ENCODE data around the gene DEDD2. TPM values are rescaled to one million over a fixed set of nuclear protein-coding genes. Genes with fewer than 3 reads are reported as not detected.
A peak's percentile ranks its signal among the peaks of the same experiment; 100 is the strongest.

Gene DEDD2
- total RNA-seq, 4 donors from 2014 or later, result 20.6 to 60.2 (median 51.6) TPM

GRCh38 chr19:42177686-42178019 is 39.8 kb downstream of the DEDD2 start:
- no peaks in the 10 kb centered on the region for H3K36me3 ChIP-seq
- H3K9me3 ChIP-seq, result no peaks in the 10 kb centered on the region
- TF ChIP-seq POLR2A (IDR thresholded peaks at IDR 0.05), result no peak
- TF ChIP-seq CTCF (IDR thresholded peaks at IDR 0.05), result no peak
- no peak for DNase-seq
- no peak overlapping the region for H3K27ac ChIP-seq
- H3K4me3 ChIP-seq, result no peak overlapping the region
- peaks cover 0 to 15% (median 12%) of the 10 kb centered on the region in 4 donors for H3K4me1 ChIP-seq
- H3K27me3 ChIP-seq, result peaks cover 0 to 20% of the 10 kb centered on the region in 2 donors

DNA sequence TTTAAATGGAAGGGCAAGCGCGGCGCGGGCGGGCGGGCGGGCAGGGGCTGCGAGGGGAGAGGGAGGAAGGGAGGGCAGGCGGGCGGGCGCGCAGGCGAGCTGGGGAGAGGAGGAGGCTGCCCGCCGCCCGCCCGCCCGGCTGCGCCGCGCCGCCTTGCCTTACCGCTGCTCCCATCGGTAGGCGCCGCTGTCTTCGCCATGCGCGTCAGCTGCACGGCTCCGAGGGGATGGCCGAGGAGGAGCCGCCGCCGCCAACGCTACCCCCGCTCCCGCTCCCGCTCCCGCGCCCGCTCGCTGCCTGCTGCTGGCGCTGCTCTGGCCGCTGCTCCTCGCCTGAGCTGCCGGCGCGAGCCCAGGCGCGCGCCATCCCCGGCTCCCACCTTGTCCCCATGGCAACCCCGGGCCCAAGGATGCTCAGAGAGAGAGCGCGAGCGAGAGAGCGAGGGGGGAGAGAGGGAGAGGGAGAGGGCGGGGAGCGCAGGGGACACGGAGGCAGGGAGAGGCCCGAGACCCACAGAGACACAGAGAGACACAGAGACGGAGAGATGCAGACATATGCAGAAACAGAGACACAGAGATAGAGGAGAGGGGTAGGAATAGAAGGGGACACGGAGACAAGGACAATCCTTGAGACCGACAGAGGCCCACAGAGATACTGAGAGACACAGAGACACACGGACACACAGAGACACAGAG is 40.3 kb downstream of the DEDD2 start:
- peaks cover 0 to 15% (median 12%) of the 10 kb centered on the region in 4 donors for H3K4me1 ChIP-seq
- peak overlapping the region in 1 of 4 donors; percentile 17 for H3K27ac ChIP-seq
- H3K36me3 ChIP-seq, result no peaks in the 10 kb centered on the region
- H3K4me3 ChIP-seq, result peak overlapping the region; percentile 29 to 57 (median 56)
- H3K9me3 ChIP-seq, result no peaks in the 10 kb centered on the region
- peak in 5 of 6 experiments; percentile 7 to 48 (median 33) for TF ChIP-seq CTCF (IDR thresholded peaks at IDR 0.05)
- no peak for TF ChIP-seq POLR2A (IDR thresholded peaks at IDR 0.05)
- peak; percentile 72 to 85 (median 78) for DNase-seq
- H3K27me3 ChIP-seq, result peaks cover 0 to 20% of the 10 kb centered on the region in 2 donors

GRCh38 chr19:42176649-42176989 is 40.9 kb downstream of the DEDD2 start:
- no peaks in the 10 kb centered on the region for H3K36me3 ChIP-seq
- TF ChIP-seq POLR2A (IDR thresholded peaks at IDR 0.05) (no peak), CTCF (IDR thresholded peaks at IDR 0.05) (no peak)
- peaks cover 0 to 20% of the 10 kb centered on the region in 2 donors for H3K27me3 ChIP-seq
- H3K9me3 ChIP-seq, result no peaks in the 10 kb centered on the region
- DNase-seq, result peak in 1 of 3 donors; percentile 52
- H3K4me3 ChIP-seq, result peak overlapping the region; percentile 29 to 57 (median 56)
- H3K27ac ChIP-seq, result peak overlapping the region in 1 of 4 donors; percentile 17
- H3K4me1 ChIP-seq, result peaks cover 0 to 15% (median 12%) of the 10 kb centered on the region in 4 donors

DNA sequence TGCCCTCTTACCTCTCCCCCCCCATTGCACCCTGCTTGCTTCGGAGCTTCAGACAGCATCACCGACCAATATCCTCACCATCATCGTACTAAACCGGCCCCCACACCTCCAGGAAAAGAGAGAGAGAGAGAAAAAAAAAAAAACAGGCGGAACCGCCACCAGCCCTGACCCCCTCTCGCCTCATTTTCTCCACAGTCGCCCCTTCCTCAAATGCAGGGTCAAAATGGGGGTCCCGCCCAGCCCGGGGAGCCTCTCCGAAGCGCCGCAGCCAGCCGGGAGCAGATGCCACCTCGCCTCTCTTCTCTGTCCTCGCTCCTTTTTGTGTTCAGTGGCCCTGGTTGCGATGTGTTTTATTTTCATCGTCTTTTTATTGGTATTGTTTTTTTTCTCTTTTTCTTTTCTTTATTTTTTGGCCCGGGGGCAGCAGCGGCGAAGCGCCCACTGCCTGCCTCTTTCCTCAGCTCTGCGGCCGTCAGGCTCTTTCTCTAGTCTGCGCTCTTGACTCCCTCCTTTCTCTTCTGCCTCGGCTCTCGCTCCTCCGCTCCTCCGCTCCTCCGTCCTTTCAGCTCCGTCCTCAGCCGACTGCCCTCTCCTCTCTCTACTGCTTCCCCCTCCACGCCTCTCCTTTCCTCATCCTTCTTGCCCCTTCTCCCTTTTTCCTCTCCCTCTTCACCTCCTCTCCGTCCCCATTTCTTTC is 41.4 kb downstream of the DEDD2 start:
- DNase-seq, result peak in 1 of 3 donors; percentile 53
- H3K36me3 ChIP-seq, result no peaks in the 10 kb centered on the region
- peaks cover 0 to 15% (median 12%) of the 10 kb centered on the region in 4 donors for H3K4me1 ChIP-seq
- peak overlapping the region in 1 of 4 donors; percentile 17 for H3K27ac ChIP-seq
- H3K27me3 ChIP-seq, result peaks cover 0 to 20% of the 10 kb centered on the region in 2 donors
- H3K9me3 ChIP-seq, result no peaks in the 10 kb centered on the region
- H3K4me3 ChIP-seq, result peak overlapping the region; percentile 29 to 57 (median 56)
- no peak for TF ChIP-seq POLR2A (IDR thresholded peaks at IDR 0.05)
- TF ChIP-seq CTCF (IDR thresholded peaks at IDR 0.05), result no peak

DNA sequence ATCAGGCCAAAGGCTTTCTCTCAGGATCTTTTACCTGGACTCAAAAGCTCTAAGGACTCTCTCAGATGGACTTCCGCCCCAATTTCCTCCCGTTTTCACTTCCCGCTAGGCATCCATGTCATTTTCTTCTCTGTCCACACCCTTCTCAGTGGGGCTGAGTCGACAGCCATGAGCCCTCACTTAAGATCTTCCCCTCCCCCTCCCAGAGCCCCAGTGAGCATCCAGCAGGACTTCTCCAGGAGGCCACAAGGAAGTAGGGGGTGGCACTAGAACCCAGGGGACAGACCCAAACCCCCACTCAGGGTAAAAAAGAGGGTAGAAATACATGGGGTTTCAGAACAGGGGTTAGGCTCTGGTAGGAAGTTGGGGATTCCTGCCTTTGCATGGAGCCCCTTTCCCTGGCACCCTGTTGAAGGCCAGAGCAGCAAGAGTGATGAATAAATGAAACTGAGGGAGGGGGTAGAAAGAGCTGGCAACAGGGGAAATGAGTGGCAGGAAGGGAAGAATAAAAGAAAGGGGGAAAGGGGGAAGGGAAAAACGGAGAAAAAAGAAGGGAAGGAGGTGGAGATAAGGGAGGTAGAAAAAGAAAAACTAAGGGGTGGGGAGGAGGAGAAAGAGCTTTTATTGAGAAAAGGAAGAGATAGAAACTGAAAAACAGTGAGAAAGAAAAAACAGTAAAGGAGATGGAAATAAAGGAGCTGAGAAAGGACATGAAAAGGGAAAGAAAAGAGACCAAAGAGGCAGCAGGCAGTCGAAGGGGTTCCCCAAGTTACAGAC is 42.3 kb downstream of the DEDD2 start:
- Histone ChIP-seq H3K4me1 (peaks cover 0 to 15% (median 12%) of the 10 kb centered on the region in 4 donors), H3K27me3 (peaks cover 0 to 20% of the 10 kb centered on the region in 2 donors)

More for the DNA sequence above, 42.3 kb downstream of the DEDD2 start:
- H3K9me3 ChIP-seq, result no peaks in the 10 kb centered on the region
- H3K36me3 ChIP-seq, result no peaks in the 10 kb centered on the region
- H3K4me3 ChIP-seq, result no peak overlapping the region
- no peak for DNase-seq
- TF ChIP-seq CTCF (IDR thresholded peaks at IDR 0.05), result no peak
- no peak for TF ChIP-seq POLR2A (IDR thresholded peaks at IDR 0.05)
- H3K27ac ChIP-seq, result no peak overlapping the region
